Mesenchymal stem cell (in vitro differentiated cells and primary cell): ENCODE measurements around the gene OR2AG2.

Experiments used
- DNase-seq: peaks from one replicate; pipeline ENCODE4 v3.0.0-alpha.2; 2013
- H2AFZ ChIP-seq: one replicate; pipeline ENCODE4 v1.6.1; 2013; ENCODE audit warnings: low read depth, mild to moderate bottlenecking, control low read depth, inconsistent platforms, low read length, moderate library complexity
- H2AK5ac ChIP-seq: 2 replicates; pipeline ENCODE4 v1.6.1; 2013; ENCODE audit warnings: low read length, moderate library complexity, mild to moderate bottlenecking, inconsistent platforms; ENCODE audit not compliant: severe bottlenecking
- H2BK120ac ChIP-seq: one replicate; pipeline ENCODE4 v1.6.1; 2013; ENCODE audit warnings: low read depth, mild to moderate bottlenecking, inconsistent platforms, low read length, moderate library complexity
- H2BK12ac ChIP-seq, 2 experiments: one replicate each; pipeline ENCODE4 v1.6.1; 2013; ENCODE audit warnings: inconsistent platforms in 2 of 2, low read length in 2 of 2, mild to moderate bottlenecking in 2 of 2, moderate library complexity in 2 of 2, control low read depth in 1 of 2
- H2BK15ac ChIP-seq: one replicate; pipeline ENCODE4 v1.6.1; 2013; ENCODE audit warnings: mild to moderate bottlenecking, low read depth, inconsistent platforms; ENCODE audit not compliant: poor library complexity, severe bottlenecking
- H2BK5ac ChIP-seq: 2 replicates; pipeline ENCODE4 v1.6.1; 2013; ENCODE audit warnings: low read depth, mild to moderate bottlenecking, low read length, control low read depth, inconsistent platforms; ENCODE audit not compliant: poor library complexity, severe bottlenecking
- H3K14ac ChIP-seq, 2 experiments: one replicate each; pipeline ENCODE4 v1.6.1; 2013; ENCODE audit warnings: inconsistent platforms in 2 of 2, low read length in 2 of 2, control low read depth in 1 of 2, mild to moderate bottlenecking in 1 of 2, moderate library complexity in 1 of 2
- H3K18ac ChIP-seq, 2 experiments: one replicate each; pipeline ENCODE4 v1.6.1; 2013; ENCODE audit warnings: inconsistent platforms in 2 of 2, low read length in 2 of 2, control low read depth in 1 of 2, low read depth in 1 of 2, mild to moderate bottlenecking in 1 of 2
- H3K23ac ChIP-seq, 2 experiments: one replicate each; pipeline ENCODE4 v1.6.1; 2013; ENCODE audit warnings: inconsistent platforms in 2 of 2, low read length in 2 of 2, mild to moderate bottlenecking in 2 of 2, moderate library complexity in 2 of 2, control low read depth in 1 of 2
- H3K27ac ChIP-seq: 2 replicates; pipeline ENCODE4 v1.5.1; 2013; ENCODE audit warnings: mild to moderate bottlenecking, moderate library complexity, low read length, control low read depth, inconsistent platforms; ENCODE audit not compliant: poor library complexity, severe bottlenecking
- H3K27me3 ChIP-seq, 2 experiments: 2 replicates each; pipeline versions ENCODE4 v1.6.1 to v1.7.0; 2013; ENCODE audit warnings: low read length in 2 of 2, mild to moderate bottlenecking in 2 of 2, moderate library complexity in 2 of 2, control low read depth in 1 of 2, inconsistent platforms in 1 of 2; ENCODE audit not compliant: control insufficient read depth in 1 of 2, insufficient read depth in 1 of 2
- H3K36me3 ChIP-seq, 2 experiments: 2 replicates each; pipeline versions ENCODE4 v1.6.1 to v1.7.0; 2013; ENCODE audit warnings: low read length in 2 of 2, control low read depth in 1 of 2, inconsistent platforms in 1 of 2, low read depth in 1 of 2, mild to moderate bottlenecking in 1 of 2; ENCODE audit not compliant: insufficient read depth in 2 of 2, control insufficient read depth in 1 of 2
- H3K4ac ChIP-seq, 2 experiments: one replicate each; pipeline ENCODE4 v1.6.1; 2013; ENCODE audit warnings: inconsistent platforms in 2 of 2, low read length in 2 of 2, mild to moderate bottlenecking in 2 of 2, moderate library complexity in 2 of 2, control low read depth in 1 of 2, low read depth in 1 of 2
- H3K4me1 ChIP-seq: 2 replicates; pipeline ENCODE4 v1.6.1; 2013; ENCODE audit warnings: low read depth, low read length, control low read depth; ENCODE audit not compliant: control insufficient read depth, insufficient read depth
- H3K4me2 ChIP-seq: 2 replicates; pipeline ENCODE4 v1.6.1; 2013; ENCODE audit warnings: low read length, mild to moderate bottlenecking, inconsistent platforms; ENCODE audit not compliant: poor library complexity, severe bottlenecking
- H3K4me3 ChIP-seq, 2 experiments: 2 replicates each; pipeline versions ENCODE4 v1.5.1 to v1.7.0; 2013; ENCODE audit warnings: low read length in 2 of 2, mild to moderate bottlenecking in 2 of 2, control low read depth in 1 of 2, low read depth in 1 of 2; ENCODE audit not compliant: insufficient read depth in 1 of 2
- H3K79me1 ChIP-seq: replicated peaks from 2 replicates; pipeline ENCODE4 v1.6.1; 2013; ENCODE audit warnings: mild to moderate bottlenecking, control low read depth, low read length, inconsistent platforms; ENCODE audit not compliant: poor library complexity, severe bottlenecking
- H3K9ac ChIP-seq: 2 replicates; pipeline ENCODE4 v1.7.0; 2013; ENCODE audit warnings: mild to moderate bottlenecking, low read length, moderate library complexity
- H3K9me3 ChIP-seq: 2 replicates; pipeline ENCODE4 v1.7.0; 2013; ENCODE audit warnings: mild to moderate bottlenecking, low read length; ENCODE audit not compliant: control insufficient read depth
- H4K8ac ChIP-seq: one replicate; pipeline ENCODE4 v1.6.1; 2013; ENCODE audit warnings: inconsistent platforms, mild to moderate bottlenecking, low read length, moderate library complexity
- H4K91ac ChIP-seq: one replicate; pipeline ENCODE4 v1.6.1; 2013; ENCODE audit warnings: mild to moderate bottlenecking, low read length, inconsistent platforms
- WGBS: methylation state at CpG from one replicate; pipeline ENCODE4 v1.1.7; 2013; ENCODE audit warnings: mixed read lengths; 5-methylcytosine and 5-hydroxymethylcytosine counted together

OR2AG2 gene

GRCh38 chr11:6725386-6725896 lies 46.3 kb downstream of the OR2AG2 start:
- no peak overlapping the region for H4K91ac ChIP-seq
- peaks cover 3% of the 10 kb centered on the region for H3K9me3 ChIP-seq
- no peak overlapping the region for H2BK12ac ChIP-seq
- no peak for DNase-seq
- H3K36me3 ChIP-seq, result no peaks in the 10 kb centered on the region
- H3K4ac ChIP-seq, result no peak overlapping the region
- no peak overlapping the region for H4K8ac ChIP-seq
- H3K23ac ChIP-seq, result no peak overlapping the region
- no peak overlapping the region for H3K9ac ChIP-seq
- H3K4me3 ChIP-seq, result no peak overlapping the region
- peaks cover 4 to 15% of the 10 kb centered on the region in 2 experiments for H3K27me3 ChIP-seq
- no peak overlapping the region for H3K27ac ChIP-seq
- H2BK15ac ChIP-seq, result no peak overlapping the region
- H3K79me1 ChIP-seq, result no peaks in the 10 kb centered on the region
- H3K14ac ChIP-seq, result no peak overlapping the region
- no peak overlapping the region for H2AK5ac ChIP-seq
- H2AFZ ChIP-seq, result no peak overlapping the region
- H3K4me1 ChIP-seq, result no peaks in the 10 kb centered on the region
- H3K4me2 ChIP-seq, result no peak overlapping the region
- no peak overlapping the region for H3K18ac ChIP-seq
- no peak overlapping the region for H2BK120ac ChIP-seq
- no peak overlapping the region for H2BK5ac ChIP-seq
- WGBS, result no CpG with 5 or more reads among the region's 2 CpGs

GRCh38 chr11:6724013-6724412 lies 47.8 kb downstream of the OR2AG2 start:
- peaks cover 3% of the 10 kb centered on the region for H3K9me3 ChIP-seq
- no peak overlapping the region for H3K4me3 ChIP-seq
- no peak overlapping the region for H3K14ac ChIP-seq
- H3K9ac ChIP-seq, result no peak overlapping the region
- WGBS, result no CpG with 5 or more reads among the region's 1 CpG
- H2AK5ac ChIP-seq, result no peak overlapping the region
- no peak overlapping the region for H4K91ac ChIP-seq
- H3K18ac ChIP-seq, result no peak overlapping the region
- no peak overlapping the region for H3K4me2 ChIP-seq
- no peak overlapping the region for H2BK120ac ChIP-seq
- no peak overlapping the region for H2BK15ac ChIP-seq
- no peak overlapping the region for H2BK5ac ChIP-seq
- H3K4me1 ChIP-seq, result no peaks in the 10 kb centered on the region
- H3K4ac ChIP-seq, result no peak overlapping the region
- H3K36me3 ChIP-seq, result no peaks in the 10 kb centered on the region
- no peak overlapping the region for H3K23ac ChIP-seq
- H3K27ac ChIP-seq, result no peak overlapping the region
- no peak overlapping the region for H4K8ac ChIP-seq
- DNase-seq, result no peak
- H3K79me1 ChIP-seq, result no peaks in the 10 kb centered on the region
- no peak overlapping the region for H2BK12ac ChIP-seq
- peaks cover 4 to 16% of the 10 kb centered on the region in 2 experiments for H3K27me3 ChIP-seq
- no peak overlapping the region for H2AFZ ChIP-seq

- Histone ChIP-seq H3K9me3 (no peaks in the 10 kb centered on the region), H3K23ac (no peak overlapping the region), H4K91ac (no peak overlapping the region), H3K4me3 (no peak overlapping the region), H3K14ac (no peak overlapping the region), H2AFZ (no peak overlapping the region), H2AK5ac (no peak overlapping the region), H3K27me3 (peaks cover 0 to 20% of the 10 kb centered on the region in 2 experiments), H2BK12ac (no peak overlapping the region), H3K36me3 (no peaks in the 10 kb centered on the region), H3K79me1 (no peaks in the 10 kb centered on the region), H3K4ac (no peak overlapping the region), H3K9ac (no peak overlapping the region), H4K8ac (no peak overlapping the region), H2BK120ac (no peak overlapping the region), H2BK15ac (no peak overlapping the region), H3K18ac (no peak overlapping the region), H2BK5ac (no peak overlapping the region), H3K4me2 (no peak overlapping the region), H3K27ac (no peak overlapping the region), H3K4me1 (no peaks in the 10 kb centered on the region)
- WGBS, result 86% methylated on average over 1 of the region's 1 CpG
- no peak for DNase-seq
Measured at GRCh38 chr11:6721343-6721742, 50.4 kb downstream of the OR2AG2 start.

- H3K4me3 ChIP-seq, result no peak overlapping the region
- no peaks in the 10 kb centered on the region for H3K9me3 ChIP-seq
- no peak overlapping the region for H2BK12ac ChIP-seq
- H2BK15ac ChIP-seq, result no peak overlapping the region
- no peaks in the 10 kb centered on the region for H3K4me1 ChIP-seq
- no peak overlapping the region for H2AK5ac ChIP-seq
- H2BK5ac ChIP-seq, result no peak overlapping the region
- no peak overlapping the region for H4K91ac ChIP-seq
- H3K9ac ChIP-seq, result no peak overlapping the region
- no peak overlapping the region for H3K27ac ChIP-seq
- no peak for DNase-seq
- H3K4me2 ChIP-seq, result no peak overlapping the region
- H2BK120ac ChIP-seq, result no peak overlapping the region
- no peak overlapping the region for H2AFZ ChIP-seq
- H3K79me1 ChIP-seq, result no peaks in the 10 kb centered on the region
- H3K27me3 ChIP-seq, result peaks cover 0 to 24% of the 10 kb centered on the region in 2 experiments
- H4K8ac ChIP-seq, result no peak overlapping the region
- no peak overlapping the region for H3K14ac ChIP-seq
- H3K23ac ChIP-seq, result no peak overlapping the region
- H3K4ac ChIP-seq, result no peak overlapping the region
- no peak overlapping the region for H3K18ac ChIP-seq
- no peaks in the 10 kb centered on the region for H3K36me3 ChIP-seq
- WGBS, result no CpG with 5 or more reads among the region's 1 CpG
Measured at GRCh38 chr11:6719576-6719975, 52.2 kb downstream of the OR2AG2 start.
